PFSK-1 (cell line): ENCODE data around the gene ZNF462.

Experiments used
- FOXP2 ChIP-seq: optimal IDR thresholded peaks from 2 replicates; pipeline ENCODE3; 2011; ENCODE audit warnings: borderline replicate concordance, control low read depth, inconsistent platforms; ENCODE audit not compliant: insufficient read depth; ENCODE audit errors: extremely low read length, extremely low read depth
- POLR2AphosphoS5 ChIP-seq: IDR thresholded peaks from 2 replicates; pipeline ENCODE4 v1.6.1; 2012; ENCODE audit warnings: low read depth, mild to moderate bottlenecking, control low read depth, low read length, moderate library complexity
- SIN3A ChIP-seq: IDR thresholded peaks from 2 replicates; pipeline ENCODE4 v1.6.1; 2012; ENCODE audit warnings: mild to moderate bottlenecking, low read length, moderate library complexity, borderline replicate concordance; ENCODE audit not compliant: insufficient read depth
- TAF1 ChIP-seq: IDR thresholded peaks from 2 replicates; pipeline ENCODE4 v1.6.1; 2012; ENCODE audit warnings: low read length, control low read depth, borderline replicate concordance; ENCODE audit not compliant: insufficient read depth
- TF ChIP-seq, protein P1 (sequence below), 2 experiments: IDR thresholded peaks; 2 replicates each; pipeline versions ENCODE4 v1.6.1 to v1.8.0; 2011 to 2012; ENCODE audit warnings: low read depth in 2 of 2, low read length in 2 of 2, control low read depth in 1 of 2, inconsistent platforms in 1 of 2, mild to moderate bottlenecking in 1 of 2, moderate library complexity in 1 of 2; ENCODE audit not compliant: insufficient read depth in 1 of 2

DNA sequence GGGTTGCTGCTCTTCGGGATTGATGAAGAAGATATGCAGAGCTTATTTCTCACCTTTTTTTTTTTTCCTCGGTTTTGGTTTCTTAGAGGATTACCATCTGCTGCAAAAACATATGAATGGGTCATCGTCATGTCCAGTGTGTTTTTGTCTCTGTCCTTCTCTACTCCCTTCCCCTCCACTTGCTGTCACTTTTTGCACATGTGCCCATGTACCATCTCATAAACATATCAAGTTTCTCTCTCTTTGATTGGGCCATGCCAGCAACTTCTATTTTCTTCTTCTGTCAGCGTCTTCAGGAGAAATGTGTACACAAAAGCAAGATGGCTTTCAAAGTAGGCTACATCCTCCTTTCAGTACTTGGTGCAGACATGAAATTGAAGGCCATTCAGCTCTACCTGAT is 57.1 kb downstream of the ZNF462 start:
- TF ChIP-seq POLR2AphosphoS5 (no peak), TAF1 (no peak), SIN3A (no peak), FOXP2 (no peak)
- TF ChIP-seq, protein P1, sequence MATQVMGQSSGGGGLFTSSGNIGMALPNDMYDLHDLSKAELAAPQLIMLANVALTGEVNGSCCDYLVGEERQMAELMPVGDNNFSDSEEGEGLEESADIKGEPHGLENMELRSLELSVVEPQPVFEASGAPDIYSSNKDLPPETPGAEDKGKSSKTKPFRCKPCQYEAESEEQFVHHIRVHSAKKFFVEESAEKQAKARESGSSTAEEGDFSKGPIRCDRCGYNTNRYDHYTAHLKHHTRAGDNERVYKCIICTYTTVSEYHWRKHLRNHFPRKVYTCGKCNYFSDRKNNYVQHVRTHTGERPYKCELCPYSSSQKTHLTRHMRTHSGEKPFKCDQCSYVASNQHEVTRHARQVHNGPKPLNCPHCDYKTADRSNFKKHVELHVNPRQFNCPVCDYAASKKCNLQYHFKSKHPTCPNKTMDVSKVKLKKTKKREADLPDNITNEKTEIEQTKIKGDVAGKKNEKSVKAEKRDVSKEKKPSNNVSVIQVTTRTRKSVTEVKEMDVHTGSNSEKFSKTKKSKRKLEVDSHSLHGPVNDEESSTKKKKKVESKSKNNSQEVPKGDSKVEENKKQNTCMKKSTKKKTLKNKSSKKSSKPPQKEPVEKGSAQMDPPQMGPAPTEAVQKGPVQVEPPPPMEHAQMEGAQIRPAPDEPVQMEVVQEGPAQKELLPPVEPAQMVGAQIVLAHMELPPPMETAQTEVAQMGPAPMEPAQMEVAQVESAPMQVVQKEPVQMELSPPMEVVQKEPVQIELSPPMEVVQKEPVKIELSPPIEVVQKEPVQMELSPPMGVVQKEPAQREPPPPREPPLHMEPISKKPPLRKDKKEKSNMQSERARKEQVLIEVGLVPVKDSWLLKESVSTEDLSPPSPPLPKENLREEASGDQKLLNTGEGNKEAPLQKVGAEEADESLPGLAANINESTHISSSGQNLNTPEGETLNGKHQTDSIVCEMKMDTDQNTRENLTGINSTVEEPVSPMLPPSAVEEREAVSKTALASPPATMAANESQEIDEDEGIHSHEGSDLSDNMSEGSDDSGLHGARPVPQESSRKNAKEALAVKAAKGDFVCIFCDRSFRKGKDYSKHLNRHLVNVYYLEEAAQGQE (IDR thresholded peaks at IDR 0.05; ENCODE audit: insufficient read depth in 1 of 2, low read depth in 2 of 2, low read length in 2 of 2), result no peak
